ENCODE measurements around the gene PEPD.
A peak's percentile ranks its signal among the peaks of the same experiment; 100 is the strongest.
"Not testable (repeated sequence)": the region's sequence is repeated elsewhere in the genome, so short reads cannot be mapped to it uniquely, and the experiment has no call there.

PEPD gene

GRCh38 chr19:33482476-33482875, 39.1 kb downstream of the PEPD start:
- Mint-ChIP-seq H3K36me3 (ENCODE audit: low read depth) (peaks cover 41% of the 10 kb centered on the region), H3K4me3 (no peak overlapping the region)
- no peak for TF ChIP-seq CTCF (IDR thresholded peaks at IDR 0.05)

DNA sequence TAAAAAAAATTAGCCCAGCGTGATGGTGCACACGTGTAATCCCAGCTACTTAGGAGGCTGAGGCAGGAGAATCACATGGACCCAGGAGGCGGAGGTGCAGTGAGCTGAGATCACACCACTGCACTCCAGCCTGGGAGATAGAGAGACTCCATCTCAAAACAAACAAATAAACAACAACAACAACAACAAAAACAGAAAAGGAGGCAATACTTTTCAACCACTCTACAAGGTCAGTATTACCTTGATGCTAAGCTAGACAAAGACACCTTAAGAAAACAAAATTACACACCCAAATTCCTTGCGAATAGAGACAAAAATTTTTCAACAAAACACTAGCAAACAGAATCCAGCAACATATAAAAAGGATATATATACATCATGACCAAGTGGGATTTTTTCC, 39.7 kb downstream of the PEPD start:
- peaks cover 47% of the 10 kb centered on the region for H3K36me3 Mint-ChIP-seq (ENCODE audit: low read depth)
- no peak overlapping the region for H3K27ac Mint-ChIP-seq
- peaks cover 19% of the 10 kb centered on the region for H3K9me3 Mint-ChIP-seq
- H3K4me1 Mint-ChIP-seq, result peaks cover 4% of the 10 kb centered on the region
- TF ChIP-seq CTCF (IDR thresholded peaks at IDR 0.05), result no peak
- no peaks in the 10 kb centered on the region for H3K27me3 Mint-ChIP-seq (ENCODE audit: low read depth, poor library complexity)
- DNase-seq, result no peak
- no peak overlapping the region for H3K4me3 Mint-ChIP-seq

More at GRCh38 chr19:33482476-33482875, 39.1 kb downstream of the PEPD start:
- no peak for DNase-seq
- Mint-ChIP-seq H3K27me3 (ENCODE audit: low read depth, poor library complexity) (no peaks in the 10 kb centered on the region), H3K9me3 (peaks cover 19% of the 10 kb centered on the region), H3K27ac (no peak overlapping the region), H3K4me1 (peaks cover 4% of the 10 kb centered on the region)

DNA sequence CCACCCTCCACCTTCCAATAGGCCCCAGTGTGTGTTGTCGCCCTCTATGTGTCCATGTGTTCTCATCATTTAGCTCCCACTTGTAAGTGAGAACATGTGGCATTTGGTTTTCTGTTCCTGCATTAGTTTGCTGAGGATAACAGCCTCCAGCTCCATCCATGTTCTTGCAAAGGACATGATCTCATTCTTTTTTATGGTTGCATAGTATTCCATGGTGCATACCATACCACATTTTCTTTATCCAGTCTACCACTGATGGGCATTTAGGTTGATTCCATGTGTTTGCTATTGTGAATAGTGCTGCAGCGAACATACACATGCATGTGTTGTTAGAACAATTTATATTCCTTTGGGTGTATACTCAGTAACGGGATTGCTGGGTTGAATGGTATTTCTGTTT, 42.0 kb downstream of the PEPD start:
- H3K27me3 Mint-ChIP-seq (ENCODE audit: low read depth, poor library complexity); H3K4me1 Mint-ChIP-seq; H3K27ac Mint-ChIP-seq; DNase-seq; H3K4me3 Mint-ChIP-seq: not testable (repeated sequence)
- Mint-ChIP-seq H3K36me3 (ENCODE audit: low read depth) (peaks cover 47% of the 10 kb centered on the region), H3K9me3 (peaks cover 19% of the 10 kb centered on the region)

DNA sequence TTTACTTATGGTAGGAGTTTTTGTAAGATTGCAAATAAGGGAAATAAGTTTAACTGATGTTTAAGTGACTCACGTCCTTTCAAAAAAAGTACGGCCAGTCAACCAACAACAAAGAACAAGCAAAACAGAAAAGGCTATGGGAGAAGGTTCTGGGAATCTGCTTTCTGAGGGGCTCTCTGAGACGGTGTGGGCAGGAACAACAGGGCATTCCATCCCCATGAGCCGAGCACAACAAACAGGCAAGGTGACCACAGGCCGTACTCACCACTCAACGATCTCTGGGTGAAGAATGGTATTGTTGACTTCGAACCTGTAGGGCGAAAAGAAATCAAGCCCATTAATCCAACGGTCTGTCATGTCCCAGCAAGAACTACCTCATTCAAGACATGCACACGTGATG, 43.8 kb downstream of the PEPD start:
- Mint-ChIP-seq H3K9me3 (peaks cover 13% of the 10 kb centered on the region), H3K4me3 (no peak overlapping the region), H3K27ac (no peak overlapping the region), H3K4me1 (peaks cover 9% of the 10 kb centered on the region), H3K27me3 (ENCODE audit: low read depth, poor library complexity) (no peaks in the 10 kb centered on the region), H3K36me3 (ENCODE audit: low read depth) (peaks cover 41% of the 10 kb centered on the region)
- DNase-seq, result no peak
- TF ChIP-seq CTCF (IDR thresholded peaks at IDR 0.05), result no peak

DNA sequence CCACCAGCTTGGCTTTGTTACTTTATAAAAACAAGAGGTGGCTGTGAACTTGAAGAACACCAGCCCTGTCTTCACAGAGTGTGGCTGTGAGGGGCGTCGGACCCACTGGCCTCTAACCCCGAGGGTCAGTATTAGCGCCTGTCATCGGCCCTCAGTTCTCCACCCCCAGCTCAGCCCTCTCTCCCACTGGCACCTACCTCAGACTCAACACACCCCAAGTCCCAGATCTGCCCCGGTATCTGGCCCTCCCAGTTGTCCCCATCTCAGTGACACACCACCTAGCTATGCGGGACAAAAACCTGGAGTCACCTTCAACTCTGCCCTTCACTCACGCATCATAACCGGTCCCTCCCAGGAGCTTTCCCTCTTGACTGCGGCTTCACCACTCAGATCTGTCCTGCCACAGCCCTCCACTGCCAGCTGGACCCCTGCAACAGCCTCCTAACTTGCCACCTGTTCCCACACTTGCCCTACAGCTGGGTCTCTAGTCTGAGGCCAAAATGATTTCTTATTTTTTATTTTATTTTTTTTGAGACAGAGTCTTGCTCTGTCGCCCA, 45.4 kb downstream of the PEPD start:
- TF ChIP-seq CTCF (IDR thresholded peaks at IDR 0.05), result no peak
- H3K4me1 Mint-ChIP-seq, result peaks cover 15% of the 10 kb centered on the region
- DNase-seq, result no peak
- H3K36me3 Mint-ChIP-seq (ENCODE audit: low read depth), result peaks cover 37% of the 10 kb centered on the region
- no peaks in the 10 kb centered on the region for H3K27me3 Mint-ChIP-seq (ENCODE audit: low read depth, poor library complexity)
- no peak overlapping the region for H3K27ac Mint-ChIP-seq
- H3K4me3 Mint-ChIP-seq, result no peak overlapping the region
- H3K9me3 Mint-ChIP-seq, result peaks cover 10% of the 10 kb centered on the region

- no peak for TF ChIP-seq CTCF (IDR thresholded peaks at IDR 0.05)
- DNase-seq, result no peak
- H3K9me3 Mint-ChIP-seq, result peaks cover 4% of the 10 kb centered on the region
- no peaks in the 10 kb centered on the region for H3K27me3 Mint-ChIP-seq (ENCODE audit: low read depth, poor library complexity)
- H3K4me1 Mint-ChIP-seq, result peaks cover 30% of the 10 kb centered on the region
- H3K27ac Mint-ChIP-seq, result peak overlapping the region; percentile 80
- peaks cover 20% of the 10 kb centered on the region for H3K36me3 Mint-ChIP-seq (ENCODE audit: low read depth)
- H3K4me3 Mint-ChIP-seq, result no peak overlapping the region
Measured at GRCh38 chr19:33473653-33474305, 47.8 kb downstream of the PEPD start.

Measured in nephron progenitor cell (in vitro differentiated cells).